ENCODE results near the gene KLHL1.

Gene KLHL1

GRCh38 chr13:69903081-69903480 lies 205.2 kb downstream of the KLHL1 start:
- TF ChIP-seq TRIM28 (IDR thresholded peaks at IDR 0.05; ENCODE audit: borderline replicate concordance, low read length), result no peak
- no peak for TF ChIP-seq ZSCAN30 (tag by site-specific recombination; IDR thresholded peaks at IDR 0.05)
- no peak for TF ChIP-seq ZNF416 (tag by site-specific recombination; IDR thresholded peaks at IDR 0.05)
- TF ChIP-seq ZNF596 (tag by site-specific recombination; IDR thresholded peaks at IDR 0.05), result no peak
- TF ChIP-seq ZNF112 (tag by site-specific recombination; IDR thresholded peaks at IDR 0.05), result no peak
- TF ChIP-seq ZNF626 (tag by site-specific recombination; IDR thresholded peaks at IDR 0.05), result no peak
- no peak for TF ChIP-seq ZNF221 (tag by site-specific recombination; IDR thresholded peaks at IDR 0.05; ENCODE audit: borderline replicate concordance)
- no peak for TF ChIP-seq ZNF548 (tag by site-specific recombination; IDR thresholded peaks at IDR 0.05)
- TF ChIP-seq ZNF610 (tag by site-specific recombination; IDR thresholded peaks at IDR 0.05; ENCODE audit: borderline replicate concordance), result no peak
- no peak for TF ChIP-seq ZNF530 (tag by site-specific recombination; IDR thresholded peaks at IDR 0.05; ENCODE audit: low read depth)
- no peak for TF ChIP-seq ZBTB11 (tag by site-specific recombination; conservative IDR thresholded peaks at IDR 0.05; ENCODE audit: low read depth)
- no peak for TF ChIP-seq ZNF121 (tag by site-specific recombination; IDR thresholded peaks at IDR 0.05)
- TF ChIP-seq ZNF560 (tag by site-specific recombination; IDR thresholded peaks at IDR 0.05; ENCODE audit: borderline replicate concordance), result no peak
- no peak for TF ChIP-seq BCL11B (tag by site-specific recombination; IDR thresholded peaks at IDR 0.05; ENCODE audit: low read depth)
- Histone ChIP-seq H3K4me3 (ENCODE audit: low read depth, low read length) (no peak overlapping the region), H3K36me3 (ENCODE audit: control insufficient read depth in 2 of 2, insufficient read depth in 1 of 2, low read length in 2 of 2) (no peaks in the 10 kb centered on the region), H3K27ac (ENCODE audit: extremely low read depth, low read depth, low read length) (no peak overlapping the region), H3K4me1 (ENCODE audit: control insufficient read depth, insufficient read depth, low read length) (no peaks in the 10 kb centered on the region), H3K9me3 (ENCODE audit: control insufficient read depth, insufficient read depth, low read depth, low read length) (no peaks in the 10 kb centered on the region)
- ChIA-PET POLR2A (no interaction called here), CTCF (no interaction called here)

DNA sequence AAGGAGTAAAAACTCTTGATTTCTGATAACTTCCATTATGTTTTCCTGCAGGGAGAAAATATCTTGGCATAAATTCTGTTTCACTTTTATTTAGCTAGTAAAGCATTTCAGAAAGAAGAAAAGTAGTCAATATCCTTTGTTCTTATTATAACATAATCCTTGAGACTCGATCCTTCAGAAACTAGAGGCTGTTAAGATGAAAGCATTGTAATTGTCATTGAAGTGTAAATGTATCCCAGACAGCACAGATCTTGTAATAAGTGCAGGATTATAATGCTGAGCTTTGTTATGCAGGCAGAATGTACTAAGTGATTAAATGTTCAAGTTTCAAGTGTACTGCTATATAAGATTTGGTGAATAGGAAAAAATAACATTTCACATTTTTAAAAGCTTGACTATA lies 225.8 kb downstream of the KLHL1 start:
- H3K27ac ChIP-seq (ENCODE audit: extremely low read depth, low read depth, low read length), result no peak overlapping the region
- ChIA-PET CTCF (no interaction called here), POLR2A (no interaction called here)
- H3K4me3 ChIP-seq (ENCODE audit: low read depth, low read length), result no peak overlapping the region
- no peaks in the 10 kb centered on the region for H3K9me3 ChIP-seq (ENCODE audit: control insufficient read depth, insufficient read depth, low read depth, low read length)
- no peaks in the 10 kb centered on the region for H3K36me3 ChIP-seq (ENCODE audit: control insufficient read depth in 2 of 2, insufficient read depth in 1 of 2, low read length in 2 of 2)
- H3K4me1 ChIP-seq (ENCODE audit: control insufficient read depth, insufficient read depth, low read length), result no peaks in the 10 kb centered on the region
- TF ChIP-seq, protein P1, sequence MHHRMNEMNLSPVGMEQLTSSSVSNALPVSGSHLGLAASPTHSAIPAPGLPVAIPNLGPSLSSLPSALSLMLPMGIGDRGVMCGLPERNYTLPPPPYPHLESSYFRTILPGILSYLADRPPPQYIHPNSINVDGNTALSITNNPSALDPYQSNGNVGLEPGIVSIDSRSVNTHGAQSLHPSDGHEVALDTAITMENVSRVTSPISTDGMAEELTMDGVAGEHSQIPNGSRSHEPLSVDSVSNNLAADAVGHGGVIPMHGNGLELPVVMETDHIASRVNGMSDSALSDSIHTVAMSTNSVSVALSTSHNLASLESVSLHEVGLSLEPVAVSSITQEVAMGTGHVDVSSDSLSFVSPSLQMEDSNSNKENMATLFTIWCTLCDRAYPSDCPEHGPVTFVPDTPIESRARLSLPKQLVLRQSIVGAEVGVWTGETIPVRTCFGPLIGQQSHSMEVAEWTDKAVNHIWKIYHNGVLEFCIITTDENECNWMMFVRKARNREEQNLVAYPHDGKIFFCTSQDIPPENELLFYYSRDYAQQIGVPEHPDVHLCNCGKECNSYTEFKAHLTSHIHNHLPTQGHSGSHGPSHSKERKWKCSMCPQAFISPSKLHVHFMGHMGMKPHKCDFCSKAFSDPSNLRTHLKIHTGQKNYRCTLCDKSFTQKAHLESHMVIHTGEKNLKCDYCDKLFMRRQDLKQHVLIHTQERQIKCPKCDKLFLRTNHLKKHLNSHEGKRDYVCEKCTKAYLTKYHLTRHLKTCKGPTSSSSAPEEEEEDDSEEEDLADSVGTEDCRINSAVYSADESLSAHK (tag by site-specific recombination; IDR thresholded peaks at IDR 0.05), result no peak
- TF ChIP-seq, protein P2, sequence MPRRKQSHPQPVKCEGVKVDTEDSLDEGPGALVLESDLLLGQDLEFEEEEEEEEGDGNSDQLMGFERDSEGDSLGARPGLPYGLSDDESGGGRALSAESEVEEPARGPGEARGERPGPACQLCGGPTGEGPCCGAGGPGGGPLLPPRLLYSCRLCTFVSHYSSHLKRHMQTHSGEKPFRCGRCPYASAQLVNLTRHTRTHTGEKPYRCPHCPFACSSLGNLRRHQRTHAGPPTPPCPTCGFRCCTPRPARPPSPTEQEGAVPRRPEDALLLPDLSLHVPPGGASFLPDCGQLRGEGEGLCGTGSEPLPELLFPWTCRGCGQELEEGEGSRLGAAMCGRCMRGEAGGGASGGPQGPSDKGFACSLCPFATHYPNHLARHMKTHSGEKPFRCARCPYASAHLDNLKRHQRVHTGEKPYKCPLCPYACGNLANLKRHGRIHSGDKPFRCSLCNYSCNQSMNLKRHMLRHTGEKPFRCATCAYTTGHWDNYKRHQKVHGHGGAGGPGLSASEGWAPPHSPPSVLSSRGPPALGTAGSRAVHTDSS (tag by site-specific recombination; IDR thresholded peaks at IDR 0.05), result no peak
- TF ChIP-seq ZNF19 (tag by site-specific recombination; IDR thresholded peaks at IDR 0.05; ENCODE audit: low read depth), result no peak
- TF ChIP-seq ZNF549 (tag by site-specific recombination; IDR thresholded peaks at IDR 0.05), result no peak
- TF ChIP-seq ZNF274 (IDR thresholded peaks at IDR 0.05; ENCODE audit: low read length), result no peak
- TF ChIP-seq ZNF274 (tag by site-specific recombination; IDR thresholded peaks at IDR 0.05; ENCODE audit: borderline replicate concordance), result no peak
- TF ChIP-seq ZNF785 (tag by site-specific recombination; IDR thresholded peaks at IDR 0.05), result no peak
- TF ChIP-seq, protein P3, sequence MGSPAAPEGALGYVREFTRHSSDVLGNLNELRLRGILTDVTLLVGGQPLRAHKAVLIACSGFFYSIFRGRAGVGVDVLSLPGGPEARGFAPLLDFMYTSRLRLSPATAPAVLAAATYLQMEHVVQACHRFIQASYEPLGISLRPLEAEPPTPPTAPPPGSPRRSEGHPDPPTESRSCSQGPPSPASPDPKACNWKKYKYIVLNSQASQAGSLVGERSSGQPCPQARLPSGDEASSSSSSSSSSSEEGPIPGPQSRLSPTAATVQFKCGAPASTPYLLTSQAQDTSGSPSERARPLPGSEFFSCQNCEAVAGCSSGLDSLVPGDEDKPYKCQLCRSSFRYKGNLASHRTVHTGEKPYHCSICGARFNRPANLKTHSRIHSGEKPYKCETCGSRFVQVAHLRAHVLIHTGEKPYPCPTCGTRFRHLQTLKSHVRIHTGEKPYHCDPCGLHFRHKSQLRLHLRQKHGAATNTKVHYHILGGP (tag by site-specific recombination; IDR thresholded peaks at IDR 0.05), result no peak
- no peak for TF ChIP-seq ZNF112 (tag by site-specific recombination; IDR thresholded peaks at IDR 0.05)
- no peak for TF ChIP-seq OSR2 (tag by site-specific recombination; IDR thresholded peaks at IDR 0.05)
- TF ChIP-seq ZNF175 (tag by site-specific recombination; IDR thresholded peaks at IDR 0.05), result no peak
- no peak for TF ChIP-seq ZNF548 (tag by site-specific recombination; IDR thresholded peaks at IDR 0.05)
- no peak for TF ChIP-seq ELK4 (IDR thresholded peaks at IDR 0.05; ENCODE audit: borderline replicate concordance, low read depth, low read length)

Measured in HEK293 (cell line).